MM.1S (cell line): ENCODE data around the gene WNT8A.

ENCODE experiments used
- DNase-seq: peaks from one replicate; pipeline ENCODE4 v3.0.0-alpha.2; 2015
- H2AFZ ChIP-seq: fragments of 300-600 bp; sonication (generic); 2 replicates; pipeline ENCODE4 v1.6.0; 2016; ENCODE audit warnings: antibody characterized with exemption, low read length
- H3F3A ChIP-seq: fragments of 300-600 bp; sonication (generic); 2 replicates; pipeline ENCODE4 v1.6.1; 2016; ENCODE audit warnings: mild to moderate bottlenecking, antibody characterized with exemption, low read length, moderate library complexity, mixed read lengths; ENCODE audit not compliant: insufficient read depth
- H3K27ac ChIP-seq: fragments of 300-600 bp; sonication (generic); 2 replicates; pipeline ENCODE4 v1.5.1; 2016; ENCODE audit warnings: mild to moderate bottlenecking, low read length
- H3K27me3 ChIP-seq: fragments of 300-600 bp; sonication (generic); replicated peaks from 2 replicates; pipeline ENCODE4 v1.6.0; 2016; ENCODE audit warnings: low read length; ENCODE audit not compliant: insufficient read depth
- H3K36me3 ChIP-seq: fragments of 300-600 bp; sonication (generic); replicated peaks from 2 replicates; pipeline ENCODE4 v1.6.1; 2016; ENCODE audit warnings: mild to moderate bottlenecking, low read length, mixed read lengths; ENCODE audit not compliant: insufficient read depth
- H3K4me1 ChIP-seq: fragments of 300-600 bp; sonication (generic); 2 replicates; pipeline ENCODE4 v1.6.1; 2016; ENCODE audit warnings: low read length, mixed read lengths
- H3K4me2 ChIP-seq: fragments of 300-600 bp; sonication (generic); 2 replicates; pipeline ENCODE4 v1.6.0; 2016; ENCODE audit warnings: low read depth, low read length
- H3K4me3 ChIP-seq: fragments of 300-600 bp; sonication (generic); 2 replicates; pipeline ENCODE4 v1.5.1; 2016; ENCODE audit warnings: low read length, mixed read lengths
- H3K79me2 ChIP-seq: fragments of 300-600 bp; sonication (generic); 2 replicates; pipeline ENCODE4 v1.6.1; 2016; ENCODE audit warnings: mixed run types, low read length, mixed read lengths
- H3K9ac ChIP-seq: fragments of 300-600 bp; sonication (generic); 2 replicates; pipeline ENCODE4 v1.6.1; 2016; ENCODE audit warnings: low read length, mixed read lengths
- H3K9me2 ChIP-seq: fragments of 300-600 bp; sonication (generic); replicated peaks from 2 replicates; pipeline ENCODE4 v1.6.1; 2016; ENCODE audit warnings: mild to moderate bottlenecking, low read length, mixed read lengths; ENCODE audit not compliant: insufficient read depth
- H3K9me3 ChIP-seq: fragments of 300-600 bp; sonication (generic); replicated peaks from 2 replicates; pipeline ENCODE4 v1.6.1; 2016; ENCODE audit warnings: mild to moderate bottlenecking, low read length, mixed read lengths; ENCODE audit not compliant: insufficient read depth
- H4K20me1 ChIP-seq: fragments of 300-600 bp; sonication (generic); 2 replicates; pipeline ENCODE4 v1.6.1; 2016; ENCODE audit warnings: mild to moderate bottlenecking, low read length, moderate library complexity, mixed read lengths; ENCODE audit not compliant: insufficient read depth
- EZH2 ChIP-seq: fragments of 300-600 bp; sonication (generic); optimal IDR thresholded peaks from 2 replicates; pipeline ENCODE3; 2017; ENCODE audit warnings: low read depth, mild to moderate bottlenecking, antibody characterized with exemption, low read length, mixed read lengths
- EZH2phosphoT487 ChIP-seq: fragments of 300-600 bp; sonication (generic); IDR thresholded peaks from 2 replicates; pipeline ENCODE4 v1.6.1; 2018; ENCODE audit warnings: antibody characterized with exemption, low read length
- TF ChIP-seq, protein P1 (sequence below): fragments of 300-600 bp; sonication (generic); IDR thresholded peaks from 2 replicates; pipeline ENCODE4 v1.5.1; 2016; ENCODE audit warnings: antibody characterized with exemption, low read length, mixed read lengths

WNT8A gene, protein sequence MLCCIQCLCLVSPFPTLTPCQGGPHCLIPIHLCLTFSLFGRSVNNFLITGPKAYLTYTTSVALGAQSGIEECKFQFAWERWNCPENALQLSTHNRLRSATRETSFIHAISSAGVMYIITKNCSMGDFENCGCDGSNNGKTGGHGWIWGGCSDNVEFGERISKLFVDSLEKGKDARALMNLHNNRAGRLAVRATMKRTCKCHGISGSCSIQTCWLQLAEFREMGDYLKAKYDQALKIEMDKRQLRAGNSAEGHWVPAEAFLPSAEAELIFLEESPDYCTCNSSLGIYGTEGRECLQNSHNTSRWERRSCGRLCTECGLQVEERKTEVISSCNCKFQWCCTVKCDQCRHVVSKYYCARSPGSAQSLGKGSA

DNA sequence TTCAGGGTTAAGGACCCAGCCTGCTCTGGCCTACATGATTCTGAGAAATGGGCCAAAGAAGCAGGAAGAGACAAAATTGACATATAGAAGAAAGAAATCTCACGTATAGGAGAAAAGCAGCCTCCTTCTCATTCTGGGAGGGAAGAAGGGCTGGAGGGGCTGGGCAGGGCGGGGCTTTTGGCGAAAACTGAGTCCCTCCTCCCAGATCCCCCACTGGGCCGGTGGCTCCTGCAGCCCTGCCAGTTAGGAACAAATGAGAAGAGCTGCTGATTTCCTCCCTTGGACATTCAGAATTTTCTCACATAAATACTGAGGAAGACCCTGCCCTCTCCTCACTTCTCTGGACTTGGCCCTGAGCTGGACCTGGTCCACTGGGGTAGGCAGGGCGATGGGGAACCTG is at the start of gene WNT8A:
WNT8A (plus strand) TSS at position 332 of the 400 bp plus-strand sequence. CDS start 95 bp downstream, outside the sequence.
- Histone ChIP-seq H3K9ac (no peak within 1 kb of the TSS), H3K36me3 (no peaks in the 10 kb centered on the region), H3K9me2 (no peaks in the 10 kb centered on the region), H3K4me1 (peaks cover 11% of the 10 kb centered on the region; the same call in 1 of the 2 replicates), H3K4me2 (no peak within 1 kb of the TSS), H3K9me3 (no peaks in the 10 kb centered on the region), H3K79me2 (no peaks in the 10 kb centered on the region), H2AFZ (no peak within 1 kb of the TSS), H4K20me1 (no peaks in the 10 kb centered on the region), H3K27ac (no peak within 1 kb of the TSS), H3K4me3 (no peak within 1 kb of the TSS), H3F3A (peaks cover 5% of the 10 kb centered on the region; the same call in 1 of the 2 replicates), H3K27me3 (no peaks in the 10 kb centered on the region)
- TF ChIP-seq, protein P1, sequence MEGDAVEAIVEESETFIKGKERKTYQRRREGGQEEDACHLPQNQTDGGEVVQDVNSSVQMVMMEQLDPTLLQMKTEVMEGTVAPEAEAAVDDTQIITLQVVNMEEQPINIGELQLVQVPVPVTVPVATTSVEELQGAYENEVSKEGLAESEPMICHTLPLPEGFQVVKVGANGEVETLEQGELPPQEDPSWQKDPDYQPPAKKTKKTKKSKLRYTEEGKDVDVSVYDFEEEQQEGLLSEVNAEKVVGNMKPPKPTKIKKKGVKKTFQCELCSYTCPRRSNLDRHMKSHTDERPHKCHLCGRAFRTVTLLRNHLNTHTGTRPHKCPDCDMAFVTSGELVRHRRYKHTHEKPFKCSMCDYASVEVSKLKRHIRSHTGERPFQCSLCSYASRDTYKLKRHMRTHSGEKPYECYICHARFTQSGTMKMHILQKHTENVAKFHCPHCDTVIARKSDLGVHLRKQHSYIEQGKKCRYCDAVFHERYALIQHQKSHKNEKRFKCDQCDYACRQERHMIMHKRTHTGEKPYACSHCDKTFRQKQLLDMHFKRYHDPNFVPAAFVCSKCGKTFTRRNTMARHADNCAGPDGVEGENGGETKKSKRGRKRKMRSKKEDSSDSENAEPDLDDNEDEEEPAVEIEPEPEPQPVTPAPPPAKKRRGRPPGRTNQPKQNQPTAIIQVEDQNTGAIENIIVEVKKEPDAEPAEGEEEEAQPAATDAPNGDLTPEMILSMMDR, result no peak
- TF ChIP-seq EZH2phosphoT487 (no peak), EZH2 (no peak)
- DNase-seq, result no peak

DNA sequence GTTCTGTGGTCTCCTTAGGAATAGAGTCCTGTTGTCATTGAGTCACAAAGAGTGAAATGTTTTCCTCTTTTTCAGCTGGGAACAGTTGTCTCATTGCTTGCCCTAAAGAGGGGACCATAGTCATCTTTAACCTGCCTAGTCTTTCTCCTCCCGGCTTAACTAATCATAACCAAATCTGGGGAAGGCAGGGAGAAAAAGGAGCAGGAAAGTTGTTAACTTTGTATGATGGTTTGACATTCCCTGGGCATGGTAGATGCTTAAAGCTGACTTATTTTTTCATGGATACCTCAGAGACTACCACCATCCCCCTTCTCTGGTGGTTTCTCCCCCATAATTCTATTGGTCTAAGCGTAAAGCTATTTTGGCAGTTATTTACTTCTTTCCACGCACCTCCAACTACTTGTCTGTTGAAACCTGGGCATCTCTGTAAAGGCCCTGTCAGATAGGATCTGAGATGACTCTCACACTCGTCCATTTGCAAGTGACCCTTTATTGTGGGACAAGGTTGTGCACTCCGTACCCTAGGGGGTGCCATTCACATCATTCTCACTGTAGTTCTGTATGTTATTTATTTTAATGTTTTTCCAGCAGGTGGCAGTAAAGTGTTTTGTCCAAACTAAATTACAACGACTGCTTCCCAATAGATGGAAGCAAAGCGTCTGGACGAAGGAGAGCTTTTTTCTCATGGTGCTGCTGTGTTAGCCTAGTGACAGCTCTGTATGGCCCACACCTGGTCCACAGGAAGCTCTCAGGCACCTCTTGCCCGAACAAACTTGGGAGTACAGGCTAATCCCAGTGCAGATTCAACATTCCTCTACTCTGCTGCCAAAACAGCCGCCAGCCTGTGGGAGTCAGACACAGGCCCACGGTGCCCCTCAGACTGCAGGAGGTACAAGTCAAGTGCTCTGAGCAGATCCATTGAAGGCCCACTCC is 48.0 kb upstream of the WNT8A start:
- H3K9ac ChIP-seq, result no peak overlapping the region
- peaks cover 20% of the 10 kb centered on the region for H3F3A ChIP-seq
- no peaks in the 10 kb centered on the region for H3K27me3 ChIP-seq
- TF ChIP-seq, protein P1, result peak; percentile 96
- no peak for TF ChIP-seq EZH2phosphoT487
- H3K27ac ChIP-seq, result no peak overlapping the region
- no peaks in the 10 kb centered on the region for H3K9me2 ChIP-seq
- H3K79me2 ChIP-seq, result peaks cover 13% of the 10 kb centered on the region
- no peaks in the 10 kb centered on the region for H3K36me3 ChIP-seq
- H3K4me2 ChIP-seq, result peak overlapping the region; percentile 27; the same call in 1 of the 2 replicates
- DNase-seq, result peak; percentile 89
- H2AFZ ChIP-seq, result peak overlapping the region; percentile 27
- no peak overlapping the region for H3K4me3 ChIP-seq
- no peaks in the 10 kb centered on the region for H3K9me3 ChIP-seq
- peaks cover 16% of the 10 kb centered on the region for H3K4me1 ChIP-seq
- H4K20me1 ChIP-seq, result no peaks in the 10 kb centered on the region

DNA sequence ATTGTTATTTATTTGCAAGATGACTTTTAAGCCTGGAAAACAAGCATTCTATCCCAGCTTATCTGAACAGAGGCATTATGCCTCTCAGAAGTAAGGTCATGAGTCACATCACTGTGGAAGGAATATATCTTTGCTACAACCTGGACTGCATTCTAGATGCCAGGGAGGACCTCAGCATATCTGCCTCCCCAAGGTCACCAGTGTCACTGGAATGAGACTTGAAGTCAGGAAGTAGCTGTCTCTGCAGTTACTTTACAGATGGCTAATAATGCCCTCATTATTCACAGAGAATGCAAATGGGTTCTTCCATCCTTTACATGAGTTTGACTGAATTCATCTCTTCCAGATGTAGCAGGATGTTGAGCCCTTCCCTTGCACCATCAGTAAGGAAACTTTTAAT is 46.6 kb upstream of the WNT8A start:
- Histone ChIP-seq H4K20me1 (no peaks in the 10 kb centered on the region), H3K4me1 (0 out of 2 replicates have a peak, but pooled peaks cover 11% of the 10 kb centered on the region), H3K9me3 (no peaks in the 10 kb centered on the region), H3F3A (peaks cover 12% of the 10 kb centered on the region), H3K27me3 (no peaks in the 10 kb centered on the region), H3K4me2 (no peak overlapping the region), H2AFZ (no peak overlapping the region), H3K36me3 (no peaks in the 10 kb centered on the region), H3K9me2 (no peaks in the 10 kb centered on the region), H3K4me3 (no peak overlapping the region), H3K27ac (no peak overlapping the region), H3K79me2 (no peaks in the 10 kb centered on the region), H3K9ac (no peak overlapping the region)
- no peak for TF ChIP-seq EZH2
- no peak for TF ChIP-seq EZH2phosphoT487
- TF ChIP-seq, protein P1, result no peak
- DNase-seq, result no peak
